Posterior cingulate gyrus (tissue), 11 donors: ENCODE results near the gene GAL.
"Not testable (repeated sequence)": the region's sequence is repeated elsewhere in the genome, so short reads cannot be mapped to it uniquely, and the experiment has no call there.

Experiments used
- DNase-seq, 10 donors: peaks; one replicate each; pipeline versions ENCODE4 v3.0.0 to v3.0.0-alpha.2; 2020 to 2021; ENCODE audit warnings: mixed read lengths in 3 of 10
- intact Hi-C: fragments of 100-400 bp; cut with DNase I; formaldehyde crosslinking; loops from one replicate; pipeline ENCODE4 v1.15.1; 2023

Gene GAL

GRCh38 chr11:68684385-68685356 is at the start of gene GAL:
TSS of gene GAL (plus strand) at chr11:68684544. CDS start at chr11:68684924, 380 bp downstream.
- peak in 1 of 10 donors; percentile 77 for DNase-seq
- intact Hi-C loops, result no loop called here

DNA sequence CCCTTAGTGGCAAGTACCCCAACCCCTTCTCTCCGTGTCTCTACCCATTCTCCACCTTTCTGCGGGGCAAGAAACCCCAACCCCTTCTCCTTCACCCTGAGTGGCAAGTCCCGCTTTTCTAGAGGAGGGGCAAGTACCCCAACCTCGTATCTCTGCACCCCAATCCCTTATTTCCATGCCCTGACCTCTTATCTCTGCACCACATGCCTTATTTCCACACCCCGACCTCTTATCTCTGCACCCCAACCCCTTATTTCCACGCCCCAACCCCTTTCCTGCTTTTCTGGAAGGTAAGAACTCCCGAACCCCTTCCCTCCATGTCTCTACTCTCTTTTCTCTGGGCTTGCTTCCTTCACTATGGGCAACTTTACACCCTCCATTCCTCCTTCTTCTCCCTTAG is 49.7 kb upstream of the GAL start:
- DNase-seq, intact Hi-C loops: not testable (repeated sequence)

DNA sequence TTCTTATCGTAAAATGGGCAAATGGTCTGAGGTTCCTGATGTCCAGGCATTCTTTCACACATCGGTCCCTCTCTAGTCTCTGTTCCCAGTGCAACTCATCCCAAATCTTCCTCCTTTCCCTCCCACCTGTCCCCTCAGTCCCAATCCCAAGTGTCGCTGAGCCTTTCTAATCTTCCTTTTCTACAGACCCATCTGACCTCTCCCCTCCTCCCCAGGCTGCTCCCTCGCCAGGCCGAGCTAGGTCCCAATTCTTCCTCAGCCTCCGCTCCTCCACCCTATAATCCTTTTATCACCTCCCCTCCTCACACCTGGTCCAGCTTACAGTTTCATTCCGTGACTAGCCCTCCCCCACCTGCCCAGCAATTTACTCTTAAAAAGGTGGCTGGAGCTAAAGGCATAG is 49.2 kb upstream of the GAL start:
- not testable (repeated sequence) for DNase-seq

DNA sequence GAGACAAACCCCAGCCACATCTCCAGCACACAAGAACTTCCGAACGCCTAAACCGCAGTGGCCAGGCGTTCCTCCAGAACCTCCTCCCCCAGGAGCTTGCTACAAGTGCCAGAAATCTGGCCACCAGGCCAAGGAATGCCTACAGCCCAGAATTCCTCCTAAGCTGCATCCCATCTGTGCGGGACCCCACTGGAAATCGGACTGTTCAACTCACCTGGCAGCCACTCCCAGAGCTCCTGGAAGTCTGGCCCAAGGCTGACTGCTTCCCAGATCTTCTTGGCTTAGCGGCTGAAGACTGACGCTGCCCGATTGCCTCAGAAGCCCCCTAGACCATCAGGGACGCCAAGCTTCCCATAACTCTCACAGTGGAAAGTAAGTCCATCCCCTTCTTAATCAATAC is 48.5 kb upstream of the GAL start:
- intact Hi-C loops, DNase-seq: not testable (repeated sequence)

More for the DNA sequence above, 49.2 kb upstream of the GAL start:
- intact Hi-C loops, result not testable (repeated sequence)

GRCh38 chr11:68639322-68639721 is 45.0 kb upstream of the GAL start:
- DNase-seq, intact Hi-C loops: not testable (repeated sequence)

- intact Hi-C loops, result no loop called here
- DNase-seq, result no peak
Measured at GRCh38 chr11:68641880-68642279, 42.5 kb upstream of the GAL start.

GRCh38 chr11:68643585-68643984 is 40.8 kb upstream of the GAL start:
- peak in 1 of 10 donors; percentile 56 for DNase-seq

DNA sequence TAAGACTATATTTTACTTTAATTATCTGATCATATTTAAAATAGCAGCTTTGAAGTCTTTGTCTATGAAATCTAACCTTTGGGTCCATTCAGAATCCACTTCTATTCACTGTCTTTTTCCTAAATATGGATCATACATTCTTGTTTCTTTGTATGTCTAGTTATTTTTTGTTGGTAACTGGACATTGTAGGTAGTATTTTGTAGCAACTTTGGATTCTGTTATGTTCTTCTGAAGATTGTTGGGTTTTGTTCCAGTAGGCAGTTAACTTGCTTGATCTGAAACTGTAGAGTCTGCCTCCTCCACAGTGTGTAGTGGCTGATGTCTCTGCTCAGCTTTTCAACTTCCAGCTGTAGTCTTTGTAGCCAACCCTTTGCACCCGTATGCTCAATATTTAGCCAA is 37.5 kb upstream of the GAL start:
- no peak for DNase-seq
- intact Hi-C loops, result no loop called here

More at GRCh38 chr11:68643585-68643984, 40.8 kb upstream of the GAL start:
- intact Hi-C loops, result no loop called here

- no peak for DNase-seq
- intact Hi-C loops, result no loop called here
Measured at GRCh38 chr11:68649851-68650555, 34.3 kb upstream of the GAL start.

DNA sequence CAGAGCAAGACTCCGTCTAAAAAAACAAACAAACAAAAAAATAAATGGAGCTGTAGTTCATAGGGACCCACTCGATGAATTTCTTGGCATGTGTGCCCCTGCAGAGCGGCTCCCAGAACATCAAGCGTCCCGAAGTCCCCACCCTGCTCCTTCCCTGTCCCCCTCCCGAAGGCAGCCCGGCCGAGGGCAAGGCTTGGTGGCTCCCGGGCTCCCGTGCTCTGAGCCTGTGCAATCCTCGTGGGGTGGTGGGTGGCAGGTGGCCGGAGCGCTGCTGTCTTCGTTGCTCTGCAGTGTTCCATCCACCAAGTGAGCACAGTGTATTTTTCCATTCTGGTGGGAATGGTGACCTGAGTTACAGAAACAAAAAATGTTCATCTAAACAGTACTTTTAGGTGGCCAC is 33.5 kb upstream of the GAL start:
- intact Hi-C loops, result no loop called here
- no peak for DNase-seq

- intact Hi-C loops, result no loop called here
- DNase-seq, result no peak
Measured at GRCh38 chr11:68651208-68651984, 32.9 kb upstream of the GAL start.

DNA sequence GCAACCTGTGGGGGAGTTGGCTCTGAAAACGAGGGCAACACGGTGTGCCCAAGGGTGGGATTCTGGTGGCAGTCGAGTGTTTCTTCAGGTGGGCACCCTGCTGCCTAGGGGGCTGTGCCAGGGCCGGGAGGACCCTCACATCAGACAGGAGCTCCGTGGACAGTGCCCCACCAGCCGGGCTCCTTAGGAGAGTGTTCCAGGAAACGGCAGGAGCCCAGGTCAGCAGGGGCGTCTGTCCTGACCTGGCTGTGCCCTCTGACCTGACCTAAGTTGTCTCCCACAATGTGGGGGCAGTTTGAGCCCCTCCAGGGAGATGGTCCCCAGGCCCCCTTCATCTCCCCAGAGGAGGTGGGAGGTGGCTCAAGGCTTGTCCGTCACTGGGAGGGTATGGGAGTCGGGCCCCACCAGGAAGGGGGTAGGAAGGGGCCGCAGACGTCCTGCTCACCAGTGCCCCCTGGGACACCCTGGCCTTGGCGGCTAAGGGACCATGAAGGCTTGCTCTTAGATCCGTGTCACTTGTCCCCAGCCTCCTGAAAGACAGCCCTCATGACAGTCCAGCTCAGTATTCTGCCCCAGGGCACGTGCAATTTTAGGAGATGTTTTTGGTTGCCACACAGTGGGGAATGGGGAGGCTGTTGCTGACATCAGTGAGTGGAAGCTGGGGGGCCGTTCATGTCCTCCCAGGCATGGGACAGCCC is 32.2 kb upstream of the GAL start:
- peak in 1 of 10 donors; percentile 64 for DNase-seq
- intact Hi-C loops, result no loop called here

DNA sequence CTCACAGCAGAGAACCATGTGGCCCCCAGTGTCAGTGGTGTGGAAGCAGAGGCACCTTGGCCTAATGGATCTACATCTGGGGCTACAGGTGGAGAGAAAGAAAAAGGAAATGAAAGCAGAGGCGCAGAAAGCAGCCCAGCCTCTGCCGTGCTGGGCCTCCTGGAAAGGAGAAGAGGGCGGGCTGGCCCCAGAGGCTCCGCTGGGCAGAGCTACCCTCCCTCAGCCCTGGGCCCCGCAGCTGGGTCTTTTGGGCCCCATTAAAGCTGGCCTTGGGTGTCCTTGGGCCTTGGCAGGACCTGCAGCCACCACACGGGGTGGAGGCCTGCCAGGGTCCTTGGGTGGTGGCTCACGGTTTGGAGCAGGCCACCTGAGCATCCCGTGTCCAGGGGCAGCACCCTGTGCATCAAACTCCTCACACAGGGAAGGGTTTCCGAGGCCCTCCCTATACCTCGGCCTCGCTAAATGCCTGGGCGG is 31.6 kb upstream of the GAL start:
- DNase-seq, result peak in 1 of 10 donors; percentile 50
- intact Hi-C loops, result no loop called here

DNA sequence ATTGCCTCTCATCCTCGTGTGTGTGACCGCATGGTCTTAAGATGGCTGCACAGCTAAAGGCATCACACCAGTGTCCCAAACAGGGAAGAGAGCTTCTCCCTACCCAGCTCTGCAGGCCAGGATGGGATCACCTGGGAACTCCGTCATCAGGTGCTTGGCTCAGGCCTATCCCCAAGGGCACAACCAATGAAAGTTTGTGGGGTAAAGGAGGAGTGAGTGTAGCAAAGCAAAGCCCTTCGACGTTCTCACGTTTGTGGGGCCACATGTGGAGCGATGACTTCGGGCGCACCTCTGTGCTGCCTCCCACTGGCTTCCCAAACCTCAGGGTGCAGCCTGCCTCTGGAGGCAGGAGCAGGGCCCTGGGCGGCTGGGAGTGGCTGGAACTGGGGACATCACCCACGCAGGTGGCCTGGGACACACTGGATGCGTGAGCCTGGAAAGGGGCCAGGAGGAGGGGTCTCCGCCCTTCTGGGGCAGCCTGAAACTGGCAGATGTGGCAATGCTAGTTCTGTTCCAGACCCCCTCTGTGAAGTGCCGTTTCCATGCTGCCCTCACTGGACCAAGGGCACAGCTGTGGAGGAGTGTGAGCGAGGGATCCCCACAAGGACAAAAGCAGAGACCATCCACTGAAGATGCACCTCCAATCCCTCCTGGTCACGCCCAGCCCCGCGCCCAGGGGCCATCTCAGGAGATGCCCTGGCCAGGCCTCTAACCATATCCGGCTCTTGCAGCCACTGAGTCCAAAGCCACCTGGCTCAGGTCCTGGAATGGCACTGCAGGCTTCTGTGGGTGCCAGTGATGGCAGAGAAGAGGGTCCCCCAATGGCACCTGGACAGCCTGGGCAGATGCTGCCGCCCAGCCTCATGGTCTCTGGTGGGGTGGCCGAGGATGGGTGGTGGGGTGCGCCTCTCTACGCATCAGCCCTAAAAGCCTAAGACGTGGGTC is 30.6 kb upstream of the GAL start:
- peak in 1 of 10 donors; percentile 38 for DNase-seq
- intact Hi-C loops, result no loop called here

DNA sequence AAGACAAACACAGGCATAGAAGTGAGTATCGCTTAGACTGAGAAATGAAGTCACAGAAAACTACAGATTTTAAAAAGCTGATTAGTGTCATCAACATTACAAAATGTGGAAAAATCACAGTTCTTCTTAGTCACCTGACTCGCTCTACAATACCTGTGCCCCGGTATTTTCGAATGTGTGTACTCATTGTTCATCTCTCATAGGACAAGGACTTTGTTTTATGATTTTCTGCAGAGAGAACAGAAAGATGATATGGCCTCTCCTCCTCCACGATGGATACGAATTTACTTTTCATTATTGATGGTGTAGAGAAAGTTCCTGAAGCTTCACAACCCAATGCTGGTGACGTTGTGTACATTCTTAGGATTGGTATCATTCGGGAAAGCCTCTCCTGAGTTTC is 29.4 kb upstream of the GAL start:
- DNase-seq, result no peak
- intact Hi-C loops, result no loop called here

GRCh38 chr11:68655406-68655805 is 28.9 kb upstream of the GAL start:
- DNase-seq, result peak in 1 of 10 donors; percentile 30
- intact Hi-C loops, result no loop called here

GRCh38 chr11:68655806-68656205 is 28.5 kb upstream of the GAL start:
- DNase-seq, result peak in 2 of 10 donors; percentile 40 to 50
- intact Hi-C loops, result no loop called here

GRCh38 chr11:68657021-68657780 is 27.1 kb upstream of the GAL start:
- peak in 2 of 10 donors; percentile 62 to 77 for DNase-seq
- intact Hi-C loops, result no loop called here
